Stimulated activated memory B cell treated with anti-CD40 and anti-IgM and Interleukin-4, amounts not matched to agents 10 μg/mL and 1 μg/mL and 100 μg/mL, for 72 hours (primary cell): ENCODE data around the gene AFAP1.

Experiments used
- ATAC-seq: fragments of 150-1000 bp; cut with Tn5 transposase; 2 replicates; pipeline ENCODE4 v1.10.0; 2021
- H3K27ac Mint-ChIP-seq: one replicate; pipeline ENCODE4 v1.8.0; 2022; ENCODE audit warnings: mild to moderate bottlenecking, mixed read lengths
- H3K27me3 Mint-ChIP-seq: one replicate; pipeline ENCODE4 v1.8.0; 2022; ENCODE audit warnings: mixed read lengths
- H3K36me3 Mint-ChIP-seq: one replicate; pipeline ENCODE4 v1.8.0; 2022; ENCODE audit warnings: mixed read lengths
- H3K4me1 Mint-ChIP-seq: one replicate; pipeline ENCODE4 v1.8.0; 2022; ENCODE audit warnings: mixed read lengths
- H3K4me3 Mint-ChIP-seq: one replicate; pipeline ENCODE4 v1.8.0; 2022; ENCODE audit warnings: mild to moderate bottlenecking, moderate library complexity, mixed read lengths
- H3K9me3 Mint-ChIP-seq: one replicate; pipeline ENCODE4 v1.8.0; 2022; ENCODE audit warnings: mixed read lengths

AFAP1 gene

DNA sequence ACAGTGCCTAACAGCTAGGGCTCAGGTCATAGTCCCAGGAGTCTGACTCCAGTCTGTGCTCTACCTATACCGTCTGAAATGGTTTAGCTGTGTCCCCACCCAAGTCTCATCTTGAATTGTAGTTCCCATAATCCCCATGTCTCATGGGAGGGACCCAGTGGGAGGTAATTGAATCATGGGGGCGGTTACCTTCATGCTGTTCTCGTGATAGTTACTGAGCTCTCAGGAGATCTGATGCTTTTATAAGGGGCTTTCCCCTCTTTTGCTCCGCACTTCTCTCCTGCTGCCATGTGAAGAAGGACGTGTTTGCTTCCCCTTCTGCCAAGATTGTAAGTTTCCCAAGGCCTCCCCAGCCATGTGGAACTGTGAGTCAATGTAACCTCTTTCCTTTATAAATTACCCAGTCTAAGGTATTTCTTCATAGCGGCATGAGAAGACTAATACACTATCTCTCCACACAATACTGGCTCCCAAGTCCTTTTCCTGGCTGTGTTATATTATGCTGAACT lies 110.8 kb downstream of the AFAP1 start:
- Mint-ChIP-seq H3K4me3 (no peak overlapping the region), H3K9me3 (peaks cover 4% of the 10 kb centered on the region), H3K4me1 (no peaks in the 10 kb centered on the region), H3K36me3 (no peaks in the 10 kb centered on the region), H3K27ac (no peak overlapping the region), H3K27me3 (peaks cover 29% of the 10 kb centered on the region)
- no peak for ATAC-seq

DNA sequence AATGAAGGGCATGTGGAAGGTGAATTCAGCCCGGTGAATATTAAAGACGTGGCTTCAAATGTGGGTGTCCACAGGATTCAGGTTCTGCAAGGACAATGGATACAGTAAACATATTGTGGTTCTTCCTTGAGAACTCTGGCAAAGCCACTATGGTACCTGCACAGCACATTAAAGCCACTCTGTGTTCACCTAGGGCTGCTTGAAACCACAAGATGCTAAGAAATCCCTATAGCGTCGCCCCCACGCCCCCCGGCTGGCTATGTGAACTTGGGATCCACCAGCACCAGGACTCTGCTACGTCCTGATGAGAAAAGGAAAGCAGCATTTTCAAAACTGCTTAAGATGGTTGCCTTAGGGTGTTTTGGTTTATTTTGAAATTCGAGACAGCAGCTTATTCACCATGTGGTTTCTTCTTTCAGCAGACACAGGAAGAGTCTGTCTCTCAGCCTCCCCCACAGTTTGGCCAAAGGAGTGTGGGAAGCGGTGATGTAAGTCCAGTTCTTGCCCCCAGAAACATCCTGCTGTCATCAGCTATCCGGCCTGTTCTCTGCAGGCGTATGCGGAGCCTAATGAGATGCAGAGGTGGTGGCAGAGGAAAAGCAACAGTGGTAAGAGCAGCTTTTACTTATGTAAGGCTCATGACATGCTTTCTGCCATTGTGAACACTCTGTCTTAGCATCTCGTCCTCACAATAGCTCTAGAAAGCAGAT lies 111.5 kb downstream of the AFAP1 start:
- Mint-ChIP-seq H3K27ac (no peak overlapping the region), H3K27me3 (peaks cover 29% of the 10 kb centered on the region), H3K4me3 (no peak overlapping the region), H3K4me1 (no peaks in the 10 kb centered on the region), H3K9me3 (peaks cover 2% of the 10 kb centered on the region), H3K36me3 (no peaks in the 10 kb centered on the region)
- ATAC-seq: no peak

DNA sequence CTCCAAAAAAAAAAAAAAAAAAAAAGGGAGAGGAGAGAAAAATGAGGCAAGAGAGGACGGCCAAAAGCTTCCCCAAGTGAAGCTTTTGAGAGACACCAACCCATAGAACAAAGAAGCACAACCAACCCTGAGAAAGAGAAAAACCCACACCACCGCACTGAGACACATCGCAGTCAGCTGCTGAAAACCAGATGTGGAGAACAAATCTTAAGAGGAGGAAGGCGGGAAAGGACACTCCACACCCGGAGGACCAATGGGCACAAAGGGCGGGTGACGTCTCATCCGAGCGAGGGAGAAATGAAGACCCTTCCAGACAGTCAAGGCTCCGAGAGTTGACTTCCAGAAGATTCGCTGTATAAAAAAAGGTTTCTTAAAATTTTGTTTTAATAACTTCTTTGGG lies 112.1 kb downstream of the AFAP1 start:
- Mint-ChIP-seq H3K36me3 (no peaks in the 10 kb centered on the region), H3K4me1 (no peaks in the 10 kb centered on the region), H3K27me3 (peaks cover 29% of the 10 kb centered on the region), H3K4me3 (no peak overlapping the region), H3K9me3 (no peaks in the 10 kb centered on the region), H3K27ac (no peak overlapping the region)
- no peak for ATAC-seq

DNA sequence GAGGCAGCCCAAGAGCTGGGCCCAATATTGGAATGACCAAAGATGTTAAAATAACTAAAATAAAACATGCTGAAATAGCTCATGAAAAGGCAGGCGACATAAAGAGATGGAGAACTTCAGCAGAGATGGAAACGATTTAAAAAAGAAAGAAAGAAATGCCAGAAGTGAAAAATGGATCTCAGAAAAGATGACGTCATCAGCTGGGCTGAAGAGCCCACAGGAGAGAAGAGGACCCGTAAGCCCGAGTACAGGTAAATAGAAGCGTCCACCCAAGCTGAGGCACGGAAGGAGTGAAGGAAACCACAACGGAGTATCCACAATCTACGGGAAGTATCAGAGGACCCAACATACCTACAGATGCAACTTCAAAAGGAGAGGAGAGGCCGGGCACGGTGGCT lies 112.8 kb downstream of the AFAP1 start:
- no peak for ATAC-seq
- H3K4me1 Mint-ChIP-seq: no peaks in the 10 kb centered on the region
- H3K9me3 Mint-ChIP-seq: no peaks in the 10 kb centered on the region
- no peak overlapping the region for H3K4me3 Mint-ChIP-seq
- no peaks in the 10 kb centered on the region for H3K36me3 Mint-ChIP-seq
- no peak overlapping the region for H3K27ac Mint-ChIP-seq
- H3K27me3 Mint-ChIP-seq: peaks cover 29% of the 10 kb centered on the region

DNA sequence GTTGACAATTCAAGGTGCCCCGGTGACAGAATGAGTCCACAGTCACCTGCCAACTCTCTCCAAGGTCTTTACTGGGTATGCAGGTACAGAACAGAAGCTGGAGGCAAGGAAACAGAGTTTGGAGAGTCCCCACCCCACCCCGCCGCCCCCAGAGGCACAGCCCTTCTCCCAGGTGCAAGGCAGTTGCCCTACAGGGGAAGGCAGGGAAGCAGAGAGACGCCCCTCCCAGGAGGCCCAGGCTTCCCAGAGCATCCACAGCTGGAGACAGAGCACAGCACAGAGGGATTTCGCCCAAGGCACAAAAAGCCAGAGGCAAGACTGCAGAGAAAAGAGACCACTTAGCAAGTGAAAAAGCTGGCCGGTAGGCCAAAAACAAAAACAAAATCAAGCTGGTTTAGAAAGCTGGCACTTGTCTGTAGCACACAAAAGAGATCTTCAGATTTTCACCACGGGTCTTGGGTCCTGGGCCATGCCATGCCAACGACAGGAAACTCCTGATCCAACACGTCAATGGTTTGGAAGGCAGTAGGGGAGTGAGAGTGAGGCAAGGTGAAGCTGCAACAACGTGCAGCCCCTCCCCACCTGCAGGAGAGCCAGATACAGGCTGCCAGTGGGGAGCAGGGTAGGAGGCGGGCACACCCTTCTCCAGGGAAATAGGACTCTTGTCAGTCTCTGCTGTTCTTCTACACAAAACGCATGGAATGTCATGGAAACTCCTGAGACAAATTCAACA lies 113.3 kb downstream of the AFAP1 start:
- H3K27me3 Mint-ChIP-seq: peaks cover 29% of the 10 kb centered on the region
- H3K27ac Mint-ChIP-seq: no peak overlapping the region
- H3K4me1 Mint-ChIP-seq: no peaks in the 10 kb centered on the region
- H3K36me3 Mint-ChIP-seq: no peaks in the 10 kb centered on the region
- ATAC-seq: no peak
- no peaks in the 10 kb centered on the region for H3K9me3 Mint-ChIP-seq
- no peak overlapping the region for H3K4me3 Mint-ChIP-seq

DNA sequence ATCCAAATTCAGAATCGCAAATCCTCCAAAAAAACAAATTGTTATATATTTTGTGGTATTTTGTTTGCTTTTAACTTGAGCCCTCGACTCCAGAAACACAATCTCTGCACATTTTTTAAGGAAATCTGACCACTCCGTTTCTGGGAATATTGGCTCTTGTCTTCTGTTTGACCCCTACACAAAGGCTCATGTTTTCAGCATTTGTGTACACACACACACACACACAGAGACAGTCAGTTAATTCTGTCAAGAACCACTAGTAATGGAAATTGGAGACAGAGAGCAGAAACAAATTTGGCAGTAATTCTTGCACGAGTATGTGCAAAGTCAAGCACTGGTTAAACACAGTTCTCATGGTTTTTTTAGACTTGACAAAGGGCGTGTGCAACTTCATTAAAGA lies 115.4 kb downstream of the AFAP1 start:
- no peak overlapping the region for H3K4me3 Mint-ChIP-seq
- H3K27ac Mint-ChIP-seq: no peak overlapping the region
- ATAC-seq: no peak
- no peaks in the 10 kb centered on the region for H3K4me1 Mint-ChIP-seq
- peaks cover 29% of the 10 kb centered on the region for H3K27me3 Mint-ChIP-seq
- no peaks in the 10 kb centered on the region for H3K36me3 Mint-ChIP-seq
- no peaks in the 10 kb centered on the region for H3K9me3 Mint-ChIP-seq

DNA sequence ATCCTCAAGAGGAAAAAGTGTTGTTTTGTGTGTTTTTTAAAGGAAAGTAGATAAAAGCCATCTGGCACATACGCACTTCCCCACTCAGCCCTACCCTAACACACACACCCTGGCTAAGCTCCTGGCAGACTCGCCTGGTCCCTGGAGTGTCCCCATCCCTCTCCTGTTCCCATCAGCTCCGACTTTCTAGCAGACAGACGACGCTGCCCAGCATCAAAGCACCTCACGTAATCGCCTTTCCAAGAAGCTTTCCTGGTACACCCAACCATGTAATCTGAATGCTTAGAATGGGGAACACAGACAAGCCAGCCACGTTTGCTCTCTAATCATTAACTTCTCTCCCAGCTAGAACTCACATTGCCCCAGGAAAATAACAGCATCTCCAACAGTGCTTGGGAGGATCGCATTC lies 116.2 kb downstream of the AFAP1 start:
- Mint-ChIP-seq H3K36me3 (no peaks in the 10 kb centered on the region), H3K27me3 (peaks cover 29% of the 10 kb centered on the region), H3K9me3 (no peaks in the 10 kb centered on the region), H3K4me1 (no peaks in the 10 kb centered on the region), H3K27ac (no peak overlapping the region), H3K4me3 (no peak overlapping the region)
- no peak for ATAC-seq

DNA sequence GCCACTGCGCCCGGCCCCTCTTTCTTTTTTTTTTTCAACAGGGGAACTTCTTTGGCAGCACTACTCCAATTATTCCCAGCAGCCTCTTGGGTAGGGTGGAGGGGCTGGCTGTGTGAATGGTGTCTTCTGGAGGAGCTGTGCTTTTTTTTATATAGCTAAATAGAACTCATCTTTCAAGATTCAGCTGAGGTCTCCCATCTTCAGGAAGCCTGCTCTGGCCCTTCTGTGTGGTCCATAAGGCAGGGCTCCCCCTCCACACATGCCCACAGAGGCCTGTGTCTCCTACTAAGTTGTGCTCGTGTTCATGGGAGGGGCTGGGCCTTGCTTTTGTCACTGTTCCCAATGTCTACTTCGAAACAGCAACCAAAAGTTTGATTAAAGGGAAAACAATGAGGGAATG lies 116.8 kb downstream of the AFAP1 start:
- no peaks in the 10 kb centered on the region for H3K36me3 Mint-ChIP-seq
- no peak overlapping the region for H3K4me3 Mint-ChIP-seq
- no peaks in the 10 kb centered on the region for H3K9me3 Mint-ChIP-seq
- H3K27ac Mint-ChIP-seq: no peak overlapping the region
- no peak for ATAC-seq
- peaks cover 28% of the 10 kb centered on the region for H3K27me3 Mint-ChIP-seq
- H3K4me1 Mint-ChIP-seq: no peaks in the 10 kb centered on the region

DNA sequence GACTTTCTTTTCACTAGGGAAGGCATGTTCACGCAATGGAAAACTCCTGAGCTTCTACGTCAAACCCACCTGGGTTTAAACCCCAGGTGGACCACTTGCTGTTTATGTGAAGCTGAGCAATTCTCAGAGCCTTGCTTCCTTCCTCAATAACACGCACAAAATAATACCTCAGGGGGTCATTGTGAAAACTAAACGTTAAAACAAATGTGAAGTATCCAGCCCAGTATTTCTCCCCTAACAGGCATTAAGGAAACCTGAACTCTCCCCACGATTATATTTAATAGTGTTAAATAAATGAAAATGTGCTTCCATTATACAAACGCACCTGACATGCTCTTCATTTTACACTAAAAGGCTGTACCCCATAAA lies 117.5 kb downstream of the AFAP1 start:
- H3K36me3 Mint-ChIP-seq: no peaks in the 10 kb centered on the region
- H3K4me1 Mint-ChIP-seq: no peaks in the 10 kb centered on the region
- no peak for ATAC-seq
- no peak overlapping the region for H3K27ac Mint-ChIP-seq
- H3K4me3 Mint-ChIP-seq: no peak overlapping the region
- no peaks in the 10 kb centered on the region for H3K9me3 Mint-ChIP-seq
- H3K27me3 Mint-ChIP-seq: peaks cover 21% of the 10 kb centered on the region

DNA sequence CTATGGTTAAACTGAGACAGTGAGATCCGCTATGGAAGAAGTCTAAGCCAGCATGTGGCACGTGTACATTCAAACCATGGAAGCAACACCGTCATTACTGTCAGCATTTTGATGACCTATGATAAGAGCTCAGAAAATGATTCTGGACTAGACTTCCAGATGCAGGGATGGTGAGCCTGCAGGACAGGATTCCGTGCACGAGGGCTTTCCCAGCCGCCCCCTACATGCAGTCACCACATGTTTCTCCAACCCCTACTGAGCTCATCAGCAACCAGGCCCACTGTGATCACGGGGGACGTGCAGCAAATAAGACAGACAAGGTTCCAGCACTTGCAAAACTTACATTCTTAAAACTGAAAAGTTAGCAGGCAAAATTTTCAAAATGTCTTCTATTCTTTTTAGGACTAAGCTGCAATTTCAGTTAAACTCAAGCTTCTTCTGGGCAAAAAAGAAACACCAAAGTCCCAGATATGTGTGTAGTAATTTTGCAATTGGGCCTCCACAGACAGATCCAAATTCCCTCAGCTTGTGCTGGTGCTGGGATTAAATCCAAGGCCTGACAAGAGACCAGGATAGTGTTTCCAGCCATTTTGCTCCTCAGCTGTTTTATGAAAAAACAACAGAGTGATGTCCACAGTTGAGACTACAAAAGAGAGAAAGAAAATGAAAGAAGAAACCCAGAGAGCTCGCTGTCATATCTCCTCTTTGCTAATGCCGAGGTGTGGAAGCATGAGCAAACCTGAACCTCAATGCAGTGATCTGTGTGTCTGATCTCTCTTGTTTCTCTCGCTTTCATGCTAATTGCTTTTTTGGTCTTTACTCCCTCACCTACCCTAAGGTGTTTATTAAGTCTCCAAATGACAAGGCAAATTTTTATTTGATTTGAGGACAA lies 118.2 kb downstream of the AFAP1 start:
- Mint-ChIP-seq H3K27me3 (peaks cover 14% of the 10 kb centered on the region), H3K36me3 (no peaks in the 10 kb centered on the region), H3K9me3 (no peaks in the 10 kb centered on the region), H3K27ac (no peak overlapping the region), H3K4me3 (no peak overlapping the region), H3K4me1 (no peaks in the 10 kb centered on the region)
- ATAC-seq: no peak

DNA sequence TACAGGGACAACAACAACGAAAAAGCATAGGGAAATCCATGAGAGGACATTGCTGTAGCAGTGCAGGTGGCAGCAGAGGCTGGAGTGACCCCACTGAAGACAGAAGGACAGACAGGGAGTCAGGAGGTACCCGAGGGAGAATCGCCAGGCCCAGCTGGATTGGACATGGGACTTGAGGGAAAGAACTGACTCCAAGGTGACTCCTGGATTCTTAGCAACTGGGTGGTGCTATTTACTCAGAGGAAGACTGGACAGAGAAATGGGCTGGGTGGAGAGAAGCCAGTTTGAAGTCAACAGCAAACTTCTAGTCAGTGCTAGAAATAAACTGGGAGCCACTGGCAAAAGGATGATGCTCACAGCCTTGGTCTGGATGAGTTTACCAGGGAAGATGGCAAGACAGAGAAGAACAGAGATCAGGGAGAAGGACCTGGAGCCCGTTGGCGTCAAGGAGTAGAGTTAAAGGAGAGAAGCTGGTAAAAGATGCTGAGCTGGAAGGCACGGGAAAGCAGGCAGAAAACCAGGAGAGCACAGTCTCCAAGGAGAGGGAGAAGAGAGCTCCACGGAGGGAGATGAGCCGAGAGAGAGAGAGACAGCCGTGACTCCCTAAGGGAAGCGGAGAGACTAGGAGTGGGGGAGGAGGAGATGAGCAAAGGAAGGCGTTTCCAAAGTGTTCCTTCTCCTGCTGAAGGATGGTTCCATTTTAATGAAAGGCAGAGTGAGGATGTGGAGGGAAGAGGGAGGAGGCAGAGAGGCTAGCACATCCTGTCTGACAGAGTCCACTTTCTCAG lies 119.4 kb downstream of the AFAP1 start:
- Mint-ChIP-seq H3K4me3 (no peak overlapping the region), H3K36me3 (no peaks in the 10 kb centered on the region), H3K4me1 (no peaks in the 10 kb centered on the region), H3K27me3 (peaks cover 10% of the 10 kb centered on the region), H3K27ac (no peak overlapping the region), H3K9me3 (no peaks in the 10 kb centered on the region)
- no peak for ATAC-seq

DNA sequence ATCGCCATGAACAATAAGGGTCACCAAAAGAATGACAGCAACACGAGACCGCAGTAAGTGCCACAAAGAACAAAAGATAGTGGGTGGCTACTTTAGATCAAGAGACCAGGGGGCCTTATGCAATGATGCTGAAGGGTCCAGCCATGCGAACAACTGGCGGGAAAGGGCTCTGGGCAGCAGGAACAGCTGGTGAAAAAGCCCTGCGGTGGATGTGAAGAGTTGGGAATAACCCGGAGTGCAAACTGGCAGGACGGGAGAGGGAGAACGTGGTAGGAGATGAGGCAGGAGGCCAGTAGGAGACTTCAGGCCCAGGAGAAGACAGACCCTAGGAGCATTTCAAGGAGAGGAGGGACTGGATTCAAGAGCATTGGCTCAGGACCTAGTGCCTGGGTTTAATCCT lies 120.2 kb downstream of the AFAP1 start:
- Mint-ChIP-seq H3K27ac (no peak overlapping the region), H3K4me3 (no peak overlapping the region), H3K9me3 (no peaks in the 10 kb centered on the region), H3K4me1 (no peaks in the 10 kb centered on the region), H3K27me3 (peaks cover 3% of the 10 kb centered on the region), H3K36me3 (no peaks in the 10 kb centered on the region)
- no peak for ATAC-seq

DNA sequence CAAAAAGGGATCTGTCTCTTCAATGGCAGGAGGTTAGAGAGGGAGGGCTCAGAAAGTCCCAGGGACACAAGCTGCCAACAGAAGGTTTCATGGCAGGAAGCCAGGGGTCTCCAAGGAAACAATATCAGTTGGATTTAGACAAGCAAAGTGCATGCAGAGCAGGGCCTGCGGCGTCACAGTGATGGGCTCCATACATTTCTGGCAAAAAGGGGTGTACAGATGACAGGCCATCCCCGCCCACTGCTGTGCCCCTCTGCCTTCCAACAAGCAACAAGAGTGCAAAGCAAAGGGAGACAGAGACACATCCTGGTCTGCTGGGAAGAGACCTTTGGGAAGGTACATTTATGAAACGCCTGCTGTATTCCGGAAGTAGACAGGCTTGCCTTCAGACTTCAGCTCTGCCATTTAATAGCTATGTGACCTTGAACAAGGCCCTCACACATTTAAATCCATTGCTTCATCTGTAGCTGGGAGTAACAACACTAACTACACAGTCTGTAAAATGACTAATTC lies 121.2 kb downstream of the AFAP1 start:
- H3K4me1 Mint-ChIP-seq: no peaks in the 10 kb centered on the region
- no peaks in the 10 kb centered on the region for H3K27me3 Mint-ChIP-seq
- no peaks in the 10 kb centered on the region for H3K36me3 Mint-ChIP-seq
- H3K9me3 Mint-ChIP-seq: no peaks in the 10 kb centered on the region
- no peak overlapping the region for H3K4me3 Mint-ChIP-seq
- ATAC-seq: no peak
- no peak overlapping the region for H3K27ac Mint-ChIP-seq

DNA sequence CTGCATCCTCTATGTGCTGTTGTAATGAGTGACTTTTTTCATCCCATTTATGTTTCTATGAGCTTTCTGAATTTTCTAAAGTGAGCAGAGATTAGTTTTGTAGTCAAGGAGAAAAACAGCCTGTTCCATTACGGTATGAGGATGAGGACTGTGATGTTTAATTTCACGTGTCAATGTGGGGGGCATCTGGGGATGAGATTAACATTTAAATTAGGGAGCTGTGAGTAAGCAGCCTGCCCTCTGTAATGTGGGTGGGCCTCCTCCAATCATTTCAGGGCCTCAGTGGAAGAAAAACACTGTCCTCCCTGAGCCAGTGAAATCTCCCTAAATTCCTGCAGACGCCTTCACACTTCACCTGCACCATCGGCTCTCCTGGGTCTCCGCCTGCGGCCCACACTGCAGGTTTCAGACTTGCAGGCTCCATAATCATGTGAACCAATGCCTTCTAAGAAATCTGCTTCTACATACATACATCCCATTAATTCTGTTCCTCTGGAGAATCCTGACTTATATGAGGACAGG lies 121.7 kb downstream of the AFAP1 start:
- H3K27me3 Mint-ChIP-seq: no peaks in the 10 kb centered on the region

More for the DNA sequence above, 121.7 kb downstream of the AFAP1 start:
- no peak for ATAC-seq
- no peak overlapping the region for H3K27ac Mint-ChIP-seq
- no peaks in the 10 kb centered on the region for H3K4me1 Mint-ChIP-seq
- H3K36me3 Mint-ChIP-seq: no peaks in the 10 kb centered on the region
- no peaks in the 10 kb centered on the region for H3K9me3 Mint-ChIP-seq
- no peak overlapping the region for H3K4me3 Mint-ChIP-seq
